GM12872 (cell line): ENCODE measurements around the gene BRINP1.

Source experiments
- TF ChIP-seq, protein P1 (sequence below): IDR thresholded peaks from 3 replicates; pipeline ENCODE4 v1.5.1; 2011; ENCODE audit warnings: low read depth, mild to moderate bottlenecking, low read length, moderate library complexity; ENCODE audit not compliant: insufficient read depth

Gene BRINP1, protein sequence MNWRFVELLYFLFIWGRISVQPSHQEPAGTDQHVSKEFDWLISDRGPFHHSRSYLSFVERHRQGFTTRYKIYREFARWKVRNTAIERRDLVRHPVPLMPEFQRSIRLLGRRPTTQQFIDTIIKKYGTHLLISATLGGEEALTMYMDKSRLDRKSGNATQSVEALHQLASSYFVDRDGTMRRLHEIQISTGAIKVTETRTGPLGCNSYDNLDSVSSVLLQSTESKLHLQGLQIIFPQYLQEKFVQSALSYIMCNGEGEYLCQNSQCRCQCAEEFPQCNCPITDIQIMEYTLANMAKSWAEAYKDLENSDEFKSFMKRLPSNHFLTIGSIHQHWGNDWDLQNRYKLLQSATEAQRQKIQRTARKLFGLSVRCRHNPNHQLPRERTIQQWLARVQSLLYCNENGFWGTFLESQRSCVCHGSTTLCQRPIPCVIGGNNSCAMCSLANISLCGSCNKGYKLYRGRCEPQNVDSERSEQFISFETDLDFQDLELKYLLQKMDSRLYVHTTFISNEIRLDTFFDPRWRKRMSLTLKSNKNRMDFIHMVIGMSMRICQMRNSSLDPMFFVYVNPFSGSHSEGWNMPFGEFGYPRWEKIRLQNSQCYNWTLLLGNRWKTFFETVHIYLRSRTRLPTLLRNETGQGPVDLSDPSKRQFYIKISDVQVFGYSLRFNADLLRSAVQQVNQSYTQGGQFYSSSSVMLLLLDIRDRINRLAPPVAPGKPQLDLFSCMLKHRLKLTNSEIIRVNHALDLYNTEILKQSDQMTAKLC

DNA sequence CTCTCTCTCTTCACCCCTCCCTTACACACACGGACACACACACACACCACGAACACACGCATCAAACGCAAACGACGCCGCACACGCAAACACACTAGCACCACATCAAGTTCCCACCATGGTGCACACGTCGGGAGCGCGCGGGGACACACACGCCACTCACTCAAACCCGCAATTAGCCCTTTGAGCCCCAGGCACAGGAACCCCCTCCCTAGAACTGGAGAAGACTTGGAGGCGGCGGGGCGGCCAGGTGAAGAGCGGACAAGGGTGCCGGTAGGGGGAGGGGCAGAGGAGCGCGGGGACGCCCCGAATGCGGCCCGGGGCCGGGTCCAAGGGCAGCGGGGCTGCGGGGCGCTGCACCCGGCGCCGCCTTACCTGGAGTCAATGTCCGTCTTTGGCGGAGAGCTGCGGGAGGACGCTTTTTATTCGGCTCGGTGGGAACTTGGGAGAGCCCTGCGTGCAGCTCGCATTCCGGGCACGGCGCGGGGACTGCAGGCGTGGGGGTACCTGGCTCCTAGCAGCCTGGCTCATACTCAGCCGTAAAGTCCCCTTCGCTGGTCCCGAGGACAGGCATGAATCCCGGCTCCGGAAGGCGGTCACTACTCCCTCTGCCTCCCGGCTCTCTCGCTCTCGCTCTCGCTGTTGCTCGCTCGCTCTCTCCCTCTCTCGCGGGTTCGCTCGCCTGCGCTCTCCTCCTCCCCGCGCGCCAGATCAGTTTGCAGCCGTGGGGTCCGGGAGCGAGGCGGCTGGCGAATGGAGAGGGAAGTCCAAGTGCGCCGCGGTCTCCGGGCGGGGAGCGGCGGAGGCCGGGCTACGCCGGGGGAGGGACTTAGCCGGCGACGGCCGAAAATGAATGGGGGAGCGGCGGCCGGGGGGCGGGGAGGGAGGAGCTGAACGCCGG lies at the start of gene BRINP1:
TSS of gene BRINP1 (minus strand) at position 755 of the 901 bp plus-strand sequence. CDS start 56,080 bp downstream, outside the sequence.
- TF ChIP-seq, protein P1, sequence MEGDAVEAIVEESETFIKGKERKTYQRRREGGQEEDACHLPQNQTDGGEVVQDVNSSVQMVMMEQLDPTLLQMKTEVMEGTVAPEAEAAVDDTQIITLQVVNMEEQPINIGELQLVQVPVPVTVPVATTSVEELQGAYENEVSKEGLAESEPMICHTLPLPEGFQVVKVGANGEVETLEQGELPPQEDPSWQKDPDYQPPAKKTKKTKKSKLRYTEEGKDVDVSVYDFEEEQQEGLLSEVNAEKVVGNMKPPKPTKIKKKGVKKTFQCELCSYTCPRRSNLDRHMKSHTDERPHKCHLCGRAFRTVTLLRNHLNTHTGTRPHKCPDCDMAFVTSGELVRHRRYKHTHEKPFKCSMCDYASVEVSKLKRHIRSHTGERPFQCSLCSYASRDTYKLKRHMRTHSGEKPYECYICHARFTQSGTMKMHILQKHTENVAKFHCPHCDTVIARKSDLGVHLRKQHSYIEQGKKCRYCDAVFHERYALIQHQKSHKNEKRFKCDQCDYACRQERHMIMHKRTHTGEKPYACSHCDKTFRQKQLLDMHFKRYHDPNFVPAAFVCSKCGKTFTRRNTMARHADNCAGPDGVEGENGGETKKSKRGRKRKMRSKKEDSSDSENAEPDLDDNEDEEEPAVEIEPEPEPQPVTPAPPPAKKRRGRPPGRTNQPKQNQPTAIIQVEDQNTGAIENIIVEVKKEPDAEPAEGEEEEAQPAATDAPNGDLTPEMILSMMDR = no peak

DNA sequence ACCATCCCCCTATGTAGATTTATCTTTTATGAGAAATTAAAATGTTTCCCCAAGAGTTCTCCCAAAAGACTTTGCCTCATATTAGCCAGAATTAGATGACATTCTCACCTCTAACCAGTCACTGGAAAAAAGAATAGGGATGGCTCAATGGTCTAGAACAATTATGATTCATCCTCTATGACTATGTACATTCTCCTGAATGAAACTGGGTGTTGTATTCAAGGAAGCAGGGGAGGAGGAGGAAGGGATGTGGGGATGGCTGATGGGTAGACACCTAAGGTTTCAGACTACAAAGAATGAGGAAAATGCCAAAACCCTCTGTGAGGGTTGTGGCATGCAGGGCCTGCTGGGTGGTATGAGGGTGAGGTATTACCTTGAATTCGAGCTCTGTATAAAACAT lies 49.5 kb upstream of the BRINP1 start:
- TF ChIP-seq, protein P1 = no peak

DNA sequence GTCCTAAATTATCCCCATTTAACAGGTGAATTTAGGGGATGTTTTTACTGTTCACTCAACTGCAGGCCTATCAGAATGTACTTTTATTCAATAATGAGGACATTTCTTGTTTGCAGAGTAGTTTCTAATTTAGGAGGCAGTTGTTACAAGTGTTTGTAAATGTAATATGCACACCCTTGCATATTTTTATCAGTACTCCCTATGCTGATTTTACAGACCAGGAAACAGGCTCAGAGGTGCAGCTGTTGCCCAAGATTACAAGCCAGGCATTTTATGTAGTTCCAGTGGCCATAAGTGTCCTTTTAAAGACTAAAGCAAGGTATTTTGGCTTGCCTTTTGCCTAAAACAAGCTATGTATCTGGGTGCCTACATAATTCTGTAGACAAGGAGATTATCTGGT lies 47.6 kb upstream of the BRINP1 start:
- TF ChIP-seq, protein P1 = no peak

DNA sequence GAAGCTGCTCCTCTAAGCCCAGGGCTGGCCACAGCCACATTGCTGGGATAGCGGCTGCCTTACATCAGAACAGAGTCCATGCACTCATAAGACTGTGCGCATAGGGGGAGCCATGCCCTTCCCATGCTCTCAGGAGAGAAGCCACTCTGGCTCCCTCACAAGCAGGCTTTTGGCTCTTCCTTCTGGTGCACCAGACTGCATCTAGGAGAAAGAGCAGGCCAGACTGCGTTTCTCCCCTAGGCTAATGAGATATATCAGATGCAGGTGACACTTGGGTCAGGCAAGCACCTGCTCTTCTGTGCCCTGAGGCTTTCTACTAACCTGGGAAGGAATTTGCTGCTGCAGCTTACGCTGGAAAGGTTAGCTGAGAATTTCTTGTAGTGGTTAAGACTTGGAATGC lies 43.2 kb upstream of the BRINP1 start:
- TF ChIP-seq, protein P1 = no peak

DNA sequence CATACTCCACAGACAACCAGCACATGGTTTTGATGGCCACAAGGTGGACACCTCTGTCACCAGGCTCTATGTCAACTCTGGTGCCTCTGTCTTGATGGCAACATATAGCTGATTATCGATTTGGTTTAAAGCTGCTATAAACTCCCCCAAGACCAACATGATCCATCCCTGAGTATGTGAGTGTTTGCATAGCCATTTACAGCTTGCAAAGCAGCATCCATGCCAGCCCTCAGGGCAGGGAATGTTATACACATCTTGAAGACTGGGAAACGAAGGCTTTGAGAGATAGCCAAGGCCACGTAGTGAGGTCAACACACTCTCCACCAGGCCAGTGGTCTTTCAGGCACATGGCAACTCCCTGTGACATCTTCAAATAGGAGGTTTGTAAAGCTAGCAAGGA lies 40.3 kb upstream of the BRINP1 start:
- TF ChIP-seq, protein P1 = no peak

DNA sequence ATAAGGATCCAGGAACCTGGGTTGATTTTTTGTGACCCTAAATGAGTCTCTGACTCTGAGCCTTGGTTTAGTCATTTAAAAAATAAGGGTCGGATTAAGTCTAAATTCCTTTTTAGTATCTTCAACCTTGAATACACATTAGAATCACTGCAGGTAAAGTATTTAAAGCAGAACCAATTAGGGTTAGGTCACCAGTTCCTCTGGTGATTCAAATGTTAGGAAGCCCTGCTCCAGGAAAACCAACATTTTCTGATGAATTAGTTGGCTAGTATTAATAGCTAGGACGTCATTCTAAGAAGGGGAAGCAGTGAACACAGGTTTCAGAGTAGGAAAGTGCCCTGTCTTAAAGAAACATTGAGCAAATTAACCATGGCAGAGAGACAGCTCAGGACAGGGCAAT lies 31.4 kb upstream of the BRINP1 start:
- TF ChIP-seq, protein P1 = no peak

DNA sequence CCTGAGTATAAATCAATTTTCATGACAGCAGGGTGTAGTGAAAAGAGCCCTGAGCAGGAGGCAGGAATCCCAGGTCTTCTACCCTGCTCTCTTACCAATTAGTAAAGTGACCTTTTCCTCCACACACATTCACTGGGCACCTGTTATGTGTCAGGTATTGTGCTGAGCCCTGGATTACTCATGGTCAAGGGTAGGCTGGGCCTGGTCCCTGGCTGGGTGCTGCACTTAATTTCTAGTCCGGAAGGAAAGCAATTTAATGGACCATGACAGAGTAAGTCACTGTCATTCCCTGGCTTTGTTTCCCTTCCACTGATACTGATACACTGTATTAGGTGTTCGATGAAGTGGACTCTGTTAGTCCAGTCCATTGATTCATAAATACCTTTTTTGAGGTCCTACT lies 29.1 kb upstream of the BRINP1 start:
- TF ChIP-seq, protein P1 = no peak
